GM23338 (cell line): ENCODE results near the gene LINC00305. TPM values are rescaled to one million over a fixed set of nuclear protein-coding genes. Genes with fewer than 3 reads are reported as not detected.

Experiments used
- ATAC-seq: fragments of 200-7000 bp; cut with Tn5 transposase; 3 replicates; pipeline ENCODE4 v1.9.1; 2020
- DNase-seq: peaks from one replicate; pipeline ENCODE4 v3.0.0-alpha.2; 2015; ENCODE audit warnings: low spot score
- H2AFZ ChIP-seq: fragments of 200-600 bp; sonication (generic); 2 replicates; pipeline ENCODE4 v1.8.0; 2016; ENCODE audit warnings: antibody characterized with exemption, mild to moderate bottlenecking, moderate library complexity
- H3F3A ChIP-seq: fragments of 200-600 bp; sonication (generic); replicated peaks from 2 replicates; pipeline ENCODE4 v1.8.0; 2017; ENCODE audit warnings: antibody characterized with exemption, mixed run types, low read depth
- H3K27ac ChIP-seq: fragments of 200-600 bp; sonication (generic); 2 replicates; pipeline ENCODE4 v1.6.1; 2016; ENCODE audit warnings: low read depth
- H3K27me3 ChIP-seq: fragments of 200-600 bp; sonication (generic); 2 replicates; pipeline ENCODE4 v1.8.0; 2016; ENCODE audit warnings: mild to moderate bottlenecking, mixed run types, moderate library complexity; ENCODE audit not compliant: insufficient read depth
- H3K36me3 ChIP-seq: fragments of 200-600 bp; sonication (generic); 2 replicates; pipeline ENCODE4 v1.8.0; 2016; ENCODE audit warnings: mild to moderate bottlenecking; ENCODE audit not compliant: insufficient read depth
- H3K4me1 ChIP-seq: fragments of 200-600 bp; sonication (generic); 2 replicates; pipeline ENCODE4 v1.8.0; 2016; ENCODE audit warnings: mild to moderate bottlenecking, moderate library complexity; ENCODE audit not compliant: insufficient read depth
- H3K4me2 ChIP-seq: fragments of 200-600 bp; sonication (generic); 2 replicates; pipeline ENCODE4 v1.7.1; 2017; ENCODE audit warnings: mixed run types
- H3K4me3 ChIP-seq: fragments of 200-600 bp; sonication (generic); 2 replicates; pipeline ENCODE4 v1.6.1; 2016; ENCODE audit warnings: mixed run types
- H3K79me2 ChIP-seq: fragments of 200-600 bp; sonication (generic); replicated peaks from 2 replicates; pipeline ENCODE4 v1.8.0; 2017; ENCODE audit warnings: mild to moderate bottlenecking; ENCODE audit not compliant: insufficient read depth
- H3K9me2 ChIP-seq: fragments of 200-600 bp; sonication (generic); 2 replicates; pipeline ENCODE4 v1.8.0; 2017; ENCODE audit not compliant: insufficient read depth
- H4K20me1 ChIP-seq: fragments of 200-600 bp; sonication (generic); replicated peaks from 2 replicates; pipeline ENCODE4 v1.8.0; 2017; ENCODE audit warnings: mild to moderate bottlenecking; ENCODE audit not compliant: insufficient read depth
- H3K27ac Mint-ChIP-seq: 2 replicates; pipeline ENCODE4 v1.8.0; 2020; ENCODE audit warnings: inconsistent platforms, mild to moderate bottlenecking, moderate library complexity, mixed read lengths
- H3K27me3 Mint-ChIP-seq: 3 replicates; pipeline ENCODE4 v1.8.0; 2022; ENCODE audit warnings: low read depth, mild to moderate bottlenecking, moderate library complexity, mixed read lengths, inconsistent platforms; ENCODE audit not compliant: insufficient read depth, poor library complexity
- H3K36me3 Mint-ChIP-seq: 3 replicates; pipeline ENCODE4 v1.8.0; 2021; ENCODE audit warnings: low read depth, mild to moderate bottlenecking, inconsistent platforms, moderate library complexity, mixed read lengths
- H3K4me1 Mint-ChIP-seq: 3 replicates; pipeline ENCODE4 v1.8.0; 2020; ENCODE audit warnings: mild to moderate bottlenecking, inconsistent platforms, mixed read lengths
- H3K4me3 Mint-ChIP-seq: 3 replicates; pipeline ENCODE4 v1.8.0; 2021; ENCODE audit warnings: moderate library complexity, mild to moderate bottlenecking, inconsistent platforms, mixed read lengths
- H3K9me3 Mint-ChIP-seq: 3 replicates; pipeline ENCODE4 v1.8.0; 2020; ENCODE audit warnings: moderate library complexity, mild to moderate bottlenecking, inconsistent platforms, mixed read lengths
- CREB1 ChIP-seq: fragments of 250-450 bp; sonication (Bioruptor Pico); IDR thresholded peaks from 2 replicates; pipeline ENCODE4 v1.5.0; 2020; ENCODE audit warnings: low read depth, mild to moderate bottlenecking, moderate library complexity
- CTCF ChIP-seq, 2 experiments: fragments of 200-600 bp in 1 of 2; sonication (generic) in 1 of 2; conservative IDR thresholded peaks; 2 replicates each; pipeline versions ENCODE4 v1.5.1 to v1.6.1; 2016 to 2017; ENCODE audit warnings: antibody characterized with exemption in 2 of 2, low read depth in 2 of 2, mild to moderate bottlenecking in 2 of 2, moderate library complexity in 1 of 2
- JUNB ChIP-seq: IDR thresholded peaks from one replicate; pipeline ENCODE4 v1.6.1; 2016; ENCODE audit warnings: antibody characterized with exemption; ENCODE audit not compliant: unreplicated experiment
- REST ChIP-seq: IDR thresholded peaks from one replicate; pipeline ENCODE4 v1.6.1; 2018; ENCODE audit warnings: antibody characterized with exemption; ENCODE audit not compliant: unreplicated experiment
- ZNF331 ChIP-seq: fragments of 250-450 bp; sonication (Bioruptor Pico); IDR thresholded peaks from 2 replicates; pipeline ENCODE4 v1.5.0; 2020; ENCODE audit warnings: low read depth, mild to moderate bottlenecking, moderate library complexity
- ZNF462 ChIP-seq: fragments of 250-450 bp; sonication (Bioruptor Pico); IDR thresholded peaks from 2 replicates; pipeline ENCODE4 v1.5.0; 2020; ENCODE audit warnings: mild to moderate bottlenecking, moderate library complexity
- polyA plus RNA-seq: library from polyadenylated mRNA; unstranded; fragments of >200 nt; fragmentation: Nextera tagmentation; extraction: Ambion mirVana; gene quantifications from 2 replicates; pipeline ENCODE4 v1.2.1, GENCODE V29; 2016
- total RNA-seq: library from RNA; depleted of rRNA; stranded (reverse); fragments of >200 nt; shearing (Covaris generic); gene quantifications from 2 replicates; pipeline ENCODE4 v1.2.3, GENCODE V29; 2014

Gene LINC00305
- total and polyA plus RNA-seq, 2 experiments from 2014 or later: not detected

- H3K9me2 ChIP-seq: no peaks in the 10 kb centered on the region
- no peak overlapping the region for H3K4me2 ChIP-seq
- peak overlapping the region; percentile 61; the same call in 1 of the 2 replicates for H2AFZ ChIP-seq
- Mint-ChIP-seq H3K27ac (no peak overlapping the region), H3K9me3 (no peaks in the 10 kb centered on the region), H3K36me3 (no peaks in the 10 kb centered on the region), H3K4me1 (peaks cover 41% of the 10 kb centered on the region), H3K4me3 (no peak overlapping the region), H3K27me3 (no peaks in the 10 kb centered on the region)
- H3K27me3 ChIP-seq: no peaks in the 10 kb centered on the region
- H3K4me1 ChIP-seq: peaks cover 51% of the 10 kb centered on the region
- DNase-seq (peak; percentile 43), ATAC-seq (peak; percentile 70)
- no peak overlapping the region for H3K4me3 ChIP-seq
- H3F3A ChIP-seq: no peaks in the 10 kb centered on the region
- no peaks in the 10 kb centered on the region for H3K79me2 ChIP-seq
- H4K20me1 ChIP-seq: no peaks in the 10 kb centered on the region
- no peak for TF ChIP-seq JUNB
- peak in 1 of 2 experiments; percentile 71; a peak in 2 of 4 replicates for TF ChIP-seq CTCF (conservative IDR thresholded peaks at IDR 0.05; ENCODE audit: low read depth in 2 of 2)
- no peaks in the 10 kb centered on the region for H3K36me3 ChIP-seq
- no peak overlapping the region for H3K27ac ChIP-seq
Observed at GRCh38 chr18:64164883-64165282, 16.0 kb upstream of the LINC00305 start.

- Mint-ChIP-seq H3K4me3 (no peak overlapping the region), H3K4me1 (peaks cover 3% of the 10 kb centered on the region; the same call in 2 of the 3 replicates), H3K27ac (no peak overlapping the region), H3K27me3 (no peaks in the 10 kb centered on the region), H3K36me3 (no peaks in the 10 kb centered on the region), H3K9me3 (no peaks in the 10 kb centered on the region)
- peaks cover 17% of the 10 kb centered on the region; the same call in 1 of the 2 replicates for H3K9me2 ChIP-seq
- no peaks in the 10 kb centered on the region for H4K20me1 ChIP-seq
- no peaks in the 10 kb centered on the region for H3F3A ChIP-seq
- H3K27me3 ChIP-seq: no peaks in the 10 kb centered on the region
- H3K4me3 ChIP-seq: no peak overlapping the region
- peaks cover 6% of the 10 kb centered on the region; the same call in 1 of the 2 replicates for H3K4me1 ChIP-seq
- no peak for ATAC-seq
- H2AFZ ChIP-seq: peak overlapping the region; percentile 69; the same call in 1 of the 2 replicates
- no peaks in the 10 kb centered on the region for H3K36me3 ChIP-seq
- H3K27ac ChIP-seq: no peak overlapping the region
- H3K79me2 ChIP-seq: no peaks in the 10 kb centered on the region
- H3K4me2 ChIP-seq: no peak overlapping the region
- DNase-seq: no peak
- TF ChIP-seq CTCF (conservative IDR thresholded peaks at IDR 0.05; ENCODE audit: low read depth in 2 of 2) (no peak), ZNF462 (CRISPR knock-in tag) (no peak), ZNF331 (no peak), CREB1 (CRISPR knock-in tag) (no peak), JUNB (no peak), REST (no peak)
Observed at GRCh38 chr18:64149916-64150438, 1.1 kb upstream of the LINC00305 start.
